ENCODE data around the gene TRIM41.

- TF ChIP-seq CTCF (IDR thresholded peaks at IDR 0.05; ENCODE audit: insufficient read depth, low read length) (no peak), SPI1 (IDR thresholded peaks at IDR 0.05; ENCODE audit: borderline replicate concordance, low read depth) (no peak), POLR2AphosphoS5 (IDR thresholded peaks at IDR 0.05; ENCODE audit: low read depth) (no peak), REST (IDR thresholded peaks at IDR 0.05; ENCODE audit: insufficient replicate concordance, low read depth) (no peak), GABPA (IDR thresholded peaks at IDR 0.05; ENCODE audit: low read depth) (no peak)
These were observed 3.6 kb upstream of the TRIM41 start for GRCh38 chr5:181219262-181220177.
